HG03378 (cell line): Measurements from ENCODE around the gene SCCPDH.

Experiments used
- ATAC-seq: cut with Tn5 transposase; IDR thresholded peaks from one replicate; pipeline ENCODE4 v1.9.1; 2021; ENCODE audit warnings: mild to moderate bottlenecking, moderate library complexity; ENCODE audit not compliant: unreplicated experiment

The SCCPDH gene

GRCh38 chr1:246784621-246785493 lies 60.6 kb downstream of the SCCPDH start:
- no peak for ATAC-seq

GRCh38 chr1:246785494-246786111 lies 61.4 kb downstream of the SCCPDH start:
- ATAC-seq, result no peak

GRCh38 chr1:246786606-246787238 lies 62.5 kb downstream of the SCCPDH start:
- no peak for ATAC-seq

- no peak for ATAC-seq
Observed at GRCh38 chr1:246787781-246788513, 63.7 kb downstream of the SCCPDH start.

GRCh38 chr1:246788895-246789338 lies 64.7 kb downstream of the SCCPDH start:
- ATAC-seq, result no peak

GRCh38 chr1:246789454-246790339 lies 65.5 kb downstream of the SCCPDH start:
- no peak for ATAC-seq

- ATAC-seq, result no peak
Observed at GRCh38 chr1:246790364-246790763, 66.2 kb downstream of the SCCPDH start.

GRCh38 chr1:246790833-246791232 lies 66.6 kb downstream of the SCCPDH start:
- no peak for ATAC-seq

GRCh38 chr1:246791303-246791918 lies 67.2 kb downstream of the SCCPDH start:
- ATAC-seq, result no peak

GRCh38 chr1:246792603-246793002 lies 68.4 kb downstream of the SCCPDH start:
- no peak for ATAC-seq

GRCh38 chr1:246793356-246793896 lies 69.2 kb downstream of the SCCPDH start:
- ATAC-seq, result no peak

GRCh38 chr1:246794048-246794827 lies 70.0 kb downstream of the SCCPDH start:
- ATAC-seq, result no peak

- ATAC-seq, result no peak
Observed at GRCh38 chr1:246794828-246795671, 70.8 kb downstream of the SCCPDH start.

- no peak for ATAC-seq
Observed at GRCh38 chr1:246795906-246796694, 71.9 kb downstream of the SCCPDH start.

GRCh38 chr1:246797157-246797556 lies 72.9 kb downstream of the SCCPDH start:
- no peak for ATAC-seq

- ATAC-seq, result no peak
Observed at GRCh38 chr1:246797597-246797996, 73.4 kb downstream of the SCCPDH start.

GRCh38 chr1:246798107-246798506 lies 73.9 kb downstream of the SCCPDH start:
- no peak for ATAC-seq
